Measurements from ENCODE around the gene HTR1A. TPM values are rescaled to one million over a fixed set of nuclear protein-coding genes. Genes with fewer than 3 reads are reported as not detected.

HTR1A gene
- polyA plus RNA-seq (2011; rRNA removed), result not detected in 2 replicates
- not detected in 2 replicates for polyA minus RNA-seq (2011; rRNA and poly(A)+ RNA removed)

GRCh38 chr5:63962279-63962678 lies at the start of gene HTR1A:
Gene HTR1A (minus strand): TSS chr5:63962445. CDS start chr5:63961719, 726 bp downstream.
- no peak within 1 kb of the TSS for H3K4me3 ChIP-seq (ENCODE audit: low read depth, low read length)
- peaks cover 22% of the 10 kb centered on the region for H3K9me3 ChIP-seq (ENCODE audit: control insufficient read depth, insufficient read depth, low read length)
- H3K27ac ChIP-seq (ENCODE audit: low read depth, low read length), result no peak within 1 kb of the TSS
- CTCF ChIA-PET, result interaction anchor here (0.7 to 2.6 kb wide), 3 partner anchors 8 to 837 kb away, joined by 3 to 15 read pairs (median 3); no protein-coding TSS in a partner anchor
- DNase-seq (ENCODE audit: low read depth, low spot score), result no peak
- POLR2A ChIA-PET, result no interaction called here
- peaks cover 4% of the 10 kb centered on the region for H3K27me3 ChIP-seq (ENCODE audit: control insufficient read depth, insufficient read depth, low read length)
- no peak for TF ChIP-seq CTCF (IDR thresholded peaks at IDR 0.05; ENCODE audit: low read depth, low read length)

- no peak for TF ChIP-seq CTCF (IDR thresholded peaks at IDR 0.05; ENCODE audit: low read depth, low read length)
- H3K27me3 ChIP-seq (ENCODE audit: control insufficient read depth, insufficient read depth, low read length), result no peaks in the 10 kb centered on the region
- no peak for DNase-seq (ENCODE audit: low read depth, low spot score)
- no peak overlapping the region for H3K4me3 ChIP-seq (ENCODE audit: low read depth, low read length)
- H3K9me3 ChIP-seq (ENCODE audit: control insufficient read depth, insufficient read depth, low read length), result no peaks in the 10 kb centered on the region
- no peak overlapping the region for H3K27ac ChIP-seq (ENCODE audit: low read depth, low read length)
- CTCF ChIA-PET, result no interaction called here
- POLR2A ChIA-PET, result no interaction called here
These were observed 41.7 kb upstream of the HTR1A start for GRCh38 chr5:64003966-64004365.

- H3K9me3 ChIP-seq (ENCODE audit: control insufficient read depth, insufficient read depth, low read length), result no peaks in the 10 kb centered on the region
- no peak for TF ChIP-seq CTCF (IDR thresholded peaks at IDR 0.05; ENCODE audit: low read depth, low read length)
- ChIA-PET POLR2A (no interaction called here), CTCF (no interaction called here)
- no peak overlapping the region for H3K4me3 ChIP-seq (ENCODE audit: low read depth, low read length)
- no peak for DNase-seq (ENCODE audit: low read depth, low spot score)
- H3K27me3 ChIP-seq (ENCODE audit: control insufficient read depth, insufficient read depth, low read length), result no peaks in the 10 kb centered on the region
- H3K27ac ChIP-seq (ENCODE audit: low read depth, low read length), result no peak overlapping the region
These were observed 37.9 kb upstream of the HTR1A start for GRCh38 chr5:64000096-64000495.

- peaks cover 3% of the 10 kb centered on the region; the same call in 1 of the 2 replicates for H3K9me3 ChIP-seq (ENCODE audit: control insufficient read depth, insufficient read depth, low read length)
- no peak for DNase-seq (ENCODE audit: low read depth, low spot score)
- CTCF ChIA-PET, result no interaction called here
- no peaks in the 10 kb centered on the region for H3K27me3 ChIP-seq (ENCODE audit: control insufficient read depth, insufficient read depth, low read length)
- H3K4me3 ChIP-seq (ENCODE audit: low read depth, low read length), result no peak overlapping the region
- no peak overlapping the region for H3K27ac ChIP-seq (ENCODE audit: low read depth, low read length)
- POLR2A ChIA-PET, result no interaction called here
- no peak for TF ChIP-seq CTCF (IDR thresholded peaks at IDR 0.05; ENCODE audit: low read depth, low read length)
These were observed 24.8 kb upstream of the HTR1A start for GRCh38 chr5:63987053-63987452.

GRCh38 chr5:63981864-63982263 lies 19.6 kb upstream of the HTR1A start:
- CTCF ChIA-PET, result no interaction called here
- Histone ChIP-seq H3K27ac (ENCODE audit: low read depth, low read length) (no peak overlapping the region), H3K4me3 (ENCODE audit: low read depth, low read length) (no peak overlapping the region), H3K9me3 (ENCODE audit: control insufficient read depth, insufficient read depth, low read length) (peaks cover 9% of the 10 kb centered on the region; the same call in 1 of the 2 replicates), H3K27me3 (ENCODE audit: control insufficient read depth, insufficient read depth, low read length) (no peaks in the 10 kb centered on the region)
- POLR2A ChIA-PET, result no interaction called here
- no peak for DNase-seq (ENCODE audit: low read depth, low spot score)
- TF ChIP-seq CTCF (IDR thresholded peaks at IDR 0.05; ENCODE audit: low read depth, low read length), result no peak

All from AG04450 (cell line).